Activated T-helper 17 cell treated with anti-CD3 and anti-CD28 coated beads, Interleukin-2, amount 50 U/mL, for 72 hours (primary cell): ENCODE results near the gene SPINT2. TPM values are rescaled to one million over a fixed set of nuclear protein-coding genes. Genes with fewer than 3 reads are reported as not detected.
"Not testable (repeated sequence)": the region's sequence is repeated elsewhere in the genome, so short reads cannot be mapped to it uniquely, and the experiment has no call there.

Experiments
- ATAC-seq: fragments of 150-1000 bp; cut with Tn5 transposase; replicated peaks from 2 replicates; pipeline ENCODE4 v1.10.0; 2021; ENCODE audit warnings: mild to moderate bottlenecking, moderate library complexity
- H3K27ac Mint-ChIP-seq: one replicate; pipeline ENCODE4 v1.8.0; 2022; ENCODE audit warnings: mixed read lengths
- H3K27me3 Mint-ChIP-seq: one replicate; pipeline ENCODE4 v1.8.0; 2022; ENCODE audit warnings: mixed read lengths
- H3K36me3 Mint-ChIP-seq: one replicate; pipeline ENCODE4 v1.8.0; 2022; ENCODE audit warnings: low read depth, mild to moderate bottlenecking, mixed read lengths
- H3K4me1 Mint-ChIP-seq: one replicate; pipeline ENCODE4 v1.8.0; 2022; ENCODE audit warnings: mixed read lengths
- H3K4me3 Mint-ChIP-seq: one replicate; pipeline ENCODE4 v1.8.0; 2022; ENCODE audit warnings: mild to moderate bottlenecking, mixed read lengths
- H3K9me3 Mint-ChIP-seq: one replicate; pipeline ENCODE4 v1.8.0; 2022; ENCODE audit warnings: mixed read lengths
- total RNA-seq, 2 donors: library from RNA; stranded (reverse); gene quantifications; one replicate each; pipeline ENCODE4 v1.2.3, GENCODE V29; 2022

The SPINT2 gene
- total RNA-seq, 2 donors from 2014 or later: 21.3 to 56.6 TPM

DNA sequence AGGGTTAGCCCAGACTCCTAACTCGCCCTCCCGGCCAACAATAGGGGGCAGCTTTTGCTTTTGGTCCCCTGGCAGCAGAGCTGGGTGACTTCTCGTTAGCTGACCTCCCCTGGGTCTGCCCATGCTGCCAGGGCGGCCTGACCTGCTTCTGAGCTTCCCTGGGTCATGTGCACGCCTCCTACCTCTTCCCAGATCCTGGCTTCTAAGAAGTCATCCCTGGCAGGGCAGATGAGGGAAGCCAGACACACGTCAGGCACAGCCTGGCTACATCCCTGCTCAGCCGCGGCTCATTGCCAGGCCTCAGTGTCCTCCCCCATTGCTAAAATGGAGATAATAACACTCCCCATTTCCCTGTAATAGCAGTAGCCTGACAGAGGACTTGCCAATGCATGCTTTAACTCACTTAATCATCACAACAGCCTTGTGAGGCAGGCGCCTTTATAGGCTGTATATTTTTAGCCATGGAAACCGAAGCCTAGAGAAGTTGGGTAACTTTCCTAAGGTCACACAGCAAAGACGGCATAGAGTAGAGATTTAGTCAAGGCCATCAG lies 57.3 kb downstream of the SPINT2 start:
- ATAC-seq: no peak
- H3K9me3 Mint-ChIP-seq: no peaks in the 10 kb centered on the region
- H3K27ac Mint-ChIP-seq: peak overlapping the region; percentile 15
- peaks cover 54% of the 10 kb centered on the region for H3K36me3 Mint-ChIP-seq
- H3K4me1 Mint-ChIP-seq: peaks cover 22% of the 10 kb centered on the region
- H3K27me3 Mint-ChIP-seq: no peaks in the 10 kb centered on the region
- peak overlapping the region; percentile 85 for H3K4me3 Mint-ChIP-seq

DNA sequence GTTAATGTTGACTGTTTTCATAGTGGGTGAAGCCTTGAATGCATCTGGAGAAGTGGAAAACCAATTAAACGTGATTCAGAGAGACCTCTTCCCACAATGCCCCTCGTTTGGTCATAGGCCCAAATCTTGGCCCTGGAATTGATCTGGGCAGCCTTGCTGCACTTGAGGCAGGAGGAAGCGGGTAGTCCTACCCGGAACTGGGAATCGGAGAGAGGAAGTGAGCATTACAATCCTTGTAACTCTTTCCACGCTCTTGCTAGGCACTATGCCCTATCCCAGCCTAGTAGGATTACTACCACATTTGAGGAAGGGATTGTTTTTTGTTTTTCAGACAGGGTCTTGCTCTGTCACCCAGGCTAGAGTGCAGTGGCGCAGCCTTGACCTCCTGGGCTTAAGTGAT lies 58.9 kb downstream of the SPINT2 start:
- Mint-ChIP-seq H3K9me3 (no peaks in the 10 kb centered on the region), H3K4me3 (no peak overlapping the region), H3K27ac (no peak overlapping the region), H3K36me3 (peaks cover 67% of the 10 kb centered on the region), H3K4me1 (peaks cover 15% of the 10 kb centered on the region), H3K27me3 (no peaks in the 10 kb centered on the region)
- no peak for ATAC-seq

DNA sequence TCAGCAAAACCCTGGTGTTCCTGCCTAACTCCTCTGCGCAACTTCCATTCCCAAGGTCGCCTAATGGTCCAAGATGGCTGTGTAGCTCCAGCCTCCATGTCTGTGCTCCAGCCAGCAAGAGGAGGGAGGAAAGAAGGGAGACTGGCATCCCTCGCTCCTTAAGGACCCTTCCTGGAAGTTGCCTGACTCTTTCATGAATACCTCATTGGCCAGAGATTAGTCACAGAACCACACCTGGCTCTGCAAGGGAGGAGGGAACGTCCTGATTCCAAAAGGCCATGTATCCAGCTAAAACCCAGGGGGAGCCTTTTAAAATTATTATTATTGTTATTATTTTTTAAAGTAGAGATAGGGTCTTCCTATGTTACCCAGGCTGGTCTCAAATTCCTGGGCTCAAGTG lies 60.1 kb downstream of the SPINT2 start:
- H3K27me3 Mint-ChIP-seq: no peaks in the 10 kb centered on the region
- peaks cover 15% of the 10 kb centered on the region for H3K4me1 Mint-ChIP-seq
- H3K4me3 Mint-ChIP-seq: no peak overlapping the region
- peaks cover 78% of the 10 kb centered on the region for H3K36me3 Mint-ChIP-seq
- H3K9me3 Mint-ChIP-seq: no peaks in the 10 kb centered on the region
- H3K27ac Mint-ChIP-seq: no peak overlapping the region
- ATAC-seq: no peak

DNA sequence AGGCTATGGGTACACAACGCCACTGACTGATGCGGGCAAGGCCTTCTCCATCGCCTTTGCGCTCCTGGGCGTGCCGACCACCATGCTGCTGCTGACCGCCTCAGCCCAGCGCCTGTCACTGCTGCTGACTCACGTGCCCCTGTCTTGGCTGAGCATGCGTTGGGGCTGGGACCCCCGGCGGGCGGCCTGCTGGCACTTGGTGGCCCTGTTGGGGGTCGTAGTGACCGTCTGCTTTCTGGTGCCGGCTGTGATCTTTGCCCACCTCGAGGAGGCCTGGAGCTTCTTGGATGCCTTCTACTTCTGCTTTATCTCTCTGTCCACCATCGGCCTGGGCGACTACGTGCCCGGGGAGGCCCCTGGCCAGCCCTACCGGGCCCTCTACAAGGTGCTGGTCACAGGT lies 62.2 kb downstream of the SPINT2 start:
- H3K27me3 Mint-ChIP-seq: no peaks in the 10 kb centered on the region
- peaks cover 8% of the 10 kb centered on the region for H3K4me1 Mint-ChIP-seq
- no peak overlapping the region for H3K27ac Mint-ChIP-seq
- H3K9me3 Mint-ChIP-seq: no peaks in the 10 kb centered on the region
- no peak overlapping the region for H3K4me3 Mint-ChIP-seq
- peaks cover 71% of the 10 kb centered on the region for H3K36me3 Mint-ChIP-seq
- no peak for ATAC-seq

DNA sequence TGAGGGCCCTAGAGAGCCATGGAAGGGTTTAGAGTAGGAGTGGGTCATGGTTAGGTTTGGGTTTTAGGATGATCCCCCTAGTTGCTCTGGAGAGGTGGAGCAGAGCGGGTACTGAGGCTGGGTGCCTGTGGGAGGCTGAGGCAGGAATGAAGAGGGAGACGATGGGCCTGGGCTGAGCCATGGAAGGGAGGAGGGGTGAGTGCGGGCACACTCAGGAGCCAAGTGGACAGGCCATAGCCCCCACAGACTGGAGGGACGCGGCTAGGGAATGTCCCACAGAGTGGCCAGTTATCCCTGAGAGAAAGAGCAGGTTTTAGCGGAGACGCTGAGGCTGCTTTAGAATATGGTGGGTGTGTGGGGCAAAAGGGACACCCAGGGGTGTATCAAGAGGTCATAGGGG lies 65.3 kb downstream of the SPINT2 start:
- Mint-ChIP-seq H3K36me3 (peaks cover 45% of the 10 kb centered on the region), H3K4me1 (no peaks in the 10 kb centered on the region), H3K27me3 (no peaks in the 10 kb centered on the region), H3K9me3 (no peaks in the 10 kb centered on the region), H3K4me3 (no peak overlapping the region), H3K27ac (peak overlapping the region; percentile 14)
- ATAC-seq: no peak

DNA sequence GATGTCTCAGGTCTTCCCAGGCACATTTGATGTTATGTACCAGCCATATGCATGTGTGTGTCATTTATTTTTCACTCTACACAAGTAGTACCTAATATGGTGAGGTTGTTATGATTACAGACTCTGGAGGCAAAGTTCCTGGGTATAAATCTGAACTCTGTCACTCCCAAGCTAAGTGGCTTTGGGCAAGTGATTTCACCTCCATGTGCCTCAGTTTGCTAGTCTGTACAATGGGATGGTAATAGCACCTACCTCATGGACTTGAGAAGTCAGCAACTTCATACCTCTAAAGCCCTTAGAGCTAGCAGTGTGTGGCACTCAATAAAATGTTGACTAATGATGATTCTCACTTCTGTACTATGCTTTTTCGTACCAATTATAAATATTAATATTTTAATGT lies 67.4 kb downstream of the SPINT2 start:
- no peaks in the 10 kb centered on the region for H3K4me1 Mint-ChIP-seq
- no peaks in the 10 kb centered on the region for H3K9me3 Mint-ChIP-seq
- H3K4me3 Mint-ChIP-seq: no peak overlapping the region
- H3K27me3 Mint-ChIP-seq: no peaks in the 10 kb centered on the region
- H3K27ac Mint-ChIP-seq: no peak overlapping the region
- no peak for ATAC-seq
- H3K36me3 Mint-ChIP-seq: peaks cover 24% of the 10 kb centered on the region

DNA sequence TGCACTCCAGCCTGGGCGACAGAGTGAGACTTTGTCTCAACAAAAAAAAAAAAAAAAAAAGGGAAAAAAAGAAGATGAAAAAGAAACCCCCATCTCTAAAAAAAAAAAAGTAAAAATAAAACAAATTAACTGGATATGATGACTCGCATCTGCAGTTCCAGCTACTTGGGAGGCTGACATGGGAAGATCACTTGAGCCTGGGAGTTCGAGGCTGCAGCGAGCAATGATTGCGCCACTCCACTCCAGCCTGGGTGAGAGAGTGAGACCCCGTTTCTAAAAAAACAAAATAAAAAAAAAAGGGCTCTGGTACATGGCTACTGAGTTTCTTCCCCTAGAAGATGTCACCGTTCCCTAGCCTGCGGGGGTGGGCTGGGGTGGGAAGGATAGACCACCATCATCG lies 68.9 kb downstream of the SPINT2 start:
- Mint-ChIP-seq H3K9me3 (no peaks in the 10 kb centered on the region), H3K4me3 (no peak overlapping the region), H3K27me3 (no peaks in the 10 kb centered on the region), H3K4me1 (no peaks in the 10 kb centered on the region), H3K27ac (no peak overlapping the region), H3K36me3 (peaks cover 15% of the 10 kb centered on the region)
- ATAC-seq: no peak

DNA sequence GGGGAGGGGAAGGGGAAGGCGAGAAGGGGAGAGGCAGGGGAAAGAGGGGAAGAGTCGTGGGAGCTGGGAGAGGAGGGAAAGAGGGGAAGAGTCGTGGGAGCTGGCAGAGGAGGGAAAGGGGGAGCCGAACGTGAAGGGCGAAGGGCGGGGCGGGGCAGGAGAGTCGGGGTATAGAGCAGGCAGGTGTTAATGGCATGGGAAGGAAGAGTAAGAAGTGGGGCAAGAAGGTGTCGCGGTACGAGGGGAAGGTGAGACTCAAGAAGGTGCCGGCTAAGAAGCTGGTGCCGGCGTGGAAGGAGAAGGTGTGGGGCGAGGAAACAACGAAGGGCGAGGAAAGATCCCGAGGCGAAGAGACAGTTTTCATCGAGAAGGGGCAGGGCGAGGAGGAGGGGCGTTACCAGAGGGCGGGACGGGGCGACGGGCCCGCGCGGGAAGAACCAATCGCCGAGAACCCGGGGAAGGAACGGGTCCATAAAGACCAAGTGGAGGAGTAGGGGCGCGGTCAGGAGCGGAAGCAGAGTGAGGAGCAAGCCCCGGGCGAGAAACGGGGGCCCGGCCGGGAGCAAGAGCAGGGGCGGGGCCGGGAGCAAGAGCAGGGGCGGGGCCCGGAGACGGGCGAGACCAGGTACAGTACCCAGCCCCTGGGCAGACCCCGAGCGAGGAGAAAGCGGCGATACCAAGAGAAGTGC lies 71.7 kb downstream of the SPINT2 start:
- ATAC-seq: peak; percentile 81
- no peaks in the 10 kb centered on the region for H3K9me3 Mint-ChIP-seq

DNA sequence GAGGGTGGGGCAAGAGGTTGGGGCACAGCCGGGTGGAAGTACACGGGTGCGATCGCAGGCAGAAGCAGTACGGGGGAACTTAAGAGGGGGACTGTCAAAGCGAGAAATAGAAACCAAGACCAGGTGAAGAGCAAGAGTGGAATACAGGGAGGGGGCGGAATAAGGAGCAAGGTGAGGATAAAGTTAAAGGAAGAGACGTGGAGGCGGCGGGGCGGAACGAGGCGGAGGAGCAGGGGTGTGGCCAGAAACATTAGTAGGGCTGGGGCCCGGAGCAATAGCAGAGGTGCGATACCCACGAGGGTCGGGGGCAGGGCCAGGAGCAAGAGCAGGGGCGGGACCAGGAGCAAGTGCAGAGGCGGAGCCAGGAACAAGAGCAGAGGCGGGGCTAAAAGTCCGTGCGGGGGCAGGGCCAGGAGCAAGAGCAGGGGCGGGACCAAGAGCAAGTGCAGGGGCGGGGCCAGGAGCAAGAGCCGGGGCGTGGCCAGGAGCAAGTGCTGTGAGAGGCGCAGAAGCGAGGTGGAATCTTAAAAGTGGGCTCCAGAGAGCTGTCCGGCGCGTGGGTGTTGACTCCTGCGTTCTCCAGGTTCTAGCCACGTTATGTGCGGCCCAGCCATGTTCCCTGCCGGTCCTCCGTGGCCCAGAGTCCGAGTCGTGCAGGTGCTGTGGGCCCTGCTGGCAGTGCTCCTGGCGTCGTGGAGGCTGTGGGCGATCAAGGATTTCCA lies 72.4 kb downstream of the SPINT2 start:
- peak overlapping the region; percentile 89 for H3K4me3 Mint-ChIP-seq
- H3K36me3 Mint-ChIP-seq: peaks cover 4% of the 10 kb centered on the region
- no peaks in the 10 kb centered on the region for H3K9me3 Mint-ChIP-seq
- ATAC-seq: peak; percentile 68
- H3K27ac Mint-ChIP-seq: peak overlapping the region; percentile 88
- H3K27me3 Mint-ChIP-seq: no peaks in the 10 kb centered on the region
- H3K4me1 Mint-ChIP-seq: no peaks in the 10 kb centered on the region

More for the DNA sequence above, 71.7 kb downstream of the SPINT2 start:
- H3K4me3 Mint-ChIP-seq: peak overlapping the region; percentile 89
- no peaks in the 10 kb centered on the region for H3K27me3 Mint-ChIP-seq
- H3K27ac Mint-ChIP-seq: peak overlapping the region; percentile 88
- H3K4me1 Mint-ChIP-seq: no peaks in the 10 kb centered on the region
- peaks cover 4% of the 10 kb centered on the region for H3K36me3 Mint-ChIP-seq

DNA sequence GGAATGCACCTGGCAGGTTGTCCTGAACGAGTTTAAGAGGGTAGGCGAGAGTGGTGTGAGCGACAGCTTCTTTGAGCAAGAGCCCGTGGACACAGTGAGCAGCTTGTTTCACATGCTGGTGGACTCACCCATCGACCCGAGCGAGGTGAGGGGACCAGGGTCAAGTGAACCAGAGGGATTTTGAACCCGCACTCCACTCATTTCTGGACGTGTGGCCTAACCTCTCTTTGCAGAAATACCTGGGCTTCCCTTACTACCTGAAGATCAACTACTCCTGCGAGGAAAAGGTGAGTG lies 72.9 kb downstream of the SPINT2 start:
- H3K27ac Mint-ChIP-seq: peak overlapping the region; percentile 88
- H3K9me3 Mint-ChIP-seq: no peaks in the 10 kb centered on the region
- no peaks in the 10 kb centered on the region for H3K27me3 Mint-ChIP-seq
- H3K4me3 Mint-ChIP-seq: peak overlapping the region; percentile 89
- ATAC-seq: no peak
- H3K4me1 Mint-ChIP-seq: no peaks in the 10 kb centered on the region
- peaks cover 4% of the 10 kb centered on the region for H3K36me3 Mint-ChIP-seq

DNA sequence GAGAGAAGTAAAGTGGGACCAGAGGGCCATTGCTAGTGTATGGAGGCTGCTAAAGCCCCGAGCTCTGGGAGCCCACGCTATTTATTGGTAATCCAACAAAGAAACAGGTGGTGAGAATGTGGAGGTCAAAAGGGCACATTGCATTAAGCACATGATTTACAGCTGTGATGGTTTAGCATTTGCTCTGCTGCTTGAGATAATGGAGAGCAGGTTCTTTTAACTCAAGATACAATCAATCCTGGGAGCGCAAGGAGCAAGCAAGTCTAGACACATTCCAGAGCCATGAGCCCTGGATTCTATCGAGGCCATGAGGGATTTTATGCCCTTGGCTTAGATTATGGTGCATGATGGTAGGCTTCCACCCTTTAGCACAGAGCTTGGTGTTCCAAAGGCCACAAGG lies 74.6 kb downstream of the SPINT2 start:
- H3K9me3 Mint-ChIP-seq, ATAC-seq, H3K36me3 Mint-ChIP-seq, H3K27me3 Mint-ChIP-seq, H3K27ac Mint-ChIP-seq, H3K4me1 Mint-ChIP-seq: not testable (repeated sequence)
- H3K4me3 Mint-ChIP-seq: peak overlapping the region; percentile 25

DNA sequence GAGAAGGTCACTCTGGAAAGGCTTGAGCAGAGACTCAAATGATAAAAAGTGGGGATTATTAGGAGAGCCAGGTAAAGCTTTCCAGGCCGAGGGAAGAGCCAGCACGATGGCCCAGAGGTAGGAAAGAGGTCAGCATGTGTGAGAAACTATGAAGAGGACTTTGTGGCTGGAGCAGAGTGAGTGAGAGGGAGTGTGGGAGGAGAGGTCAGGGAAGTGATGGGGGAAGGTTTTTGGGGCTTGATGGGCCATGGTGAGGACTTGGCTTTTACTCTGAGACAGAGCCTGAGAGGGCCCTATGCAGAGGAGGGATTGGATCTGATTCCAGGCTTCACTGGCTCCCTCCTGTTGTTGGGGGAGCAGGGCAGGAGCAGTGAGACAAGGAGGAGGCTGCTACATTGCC lies 76.6 kb downstream of the SPINT2 start:
- Mint-ChIP-seq H3K36me3 (peaks cover 4% of the 10 kb centered on the region), H3K4me1 (no peaks in the 10 kb centered on the region), H3K9me3 (no peaks in the 10 kb centered on the region), H3K27ac (no peak overlapping the region), H3K27me3 (no peaks in the 10 kb centered on the region), H3K4me3 (no peak overlapping the region)
- no peak for ATAC-seq

Other genes with a start within 250 kb of the SPINT2 start
- 1 to 10 TPM in 1 of 2 donors, not detected in 1; 1.1 TPM for gene DPF1, start 40.4 kb upstream of the SPINT2 start, total RNA-seq
- gene PPP1R14A, start 8.2 kb upstream of the SPINT2 start, total RNA-seq: not detected
- gene C19orf33, start 39.7 kb downstream of the SPINT2 start, total RNA-seq: under 1 TPM in 1 of 2 donors, not detected in 1; 0.87 TPM
- 10 to 100 TPM; 77.2 to 84.3 TPM for gene YIF1B, start 51.4 kb downstream of the SPINT2 start, total RNA-seq
- 10 to 100 TPM; 13.7 to 19.4 TPM for gene KCNK6, start 55.3 kb downstream of the SPINT2 start, total RNA-seq
- gene CATSPERG, start 71.3 kb downstream of the SPINT2 start, total RNA-seq: 10 to 100 TPM in 1 of 2 donors, 1 to 10 TPM in 1; 5.0 to 15.2 TPM
- 100 to 1,000 TPM; 166 to 242 TPM for gene PSMD8, start 110.0 kb downstream of the SPINT2 start, total RNA-seq
- under 1 TPM in 1 of 2 donors, not detected in 1; 0.95 TPM for gene GGN, start 123.5 kb downstream of the SPINT2 start, total RNA-seq
- 10 to 100 TPM in 1 of 2 donors, 1 to 10 TPM in 1; 1.8 to 14.4 TPM for gene SPRED3, start 124.1 kb downstream of the SPINT2 start, total RNA-seq
- 10 to 100 TPM; 26.1 to 63.0 TPM for gene FAM98C, start 138.5 kb downstream of the SPINT2 start, total RNA-seq
- 10 to 100 TPM; 21.8 to 39.4 TPM for gene RASGRP4, start 161.6 kb downstream of the SPINT2 start, total RNA-seq
- gene RYR1, start 169.1 kb downstream of the SPINT2 start, total RNA-seq: 10 to 100 TPM; 13.2 to 41.5 TPM